MM.1S (cell line): ENCODE data around the gene THRAP3.

ENCODE experiments used
- DNase-seq: peaks from one replicate; pipeline ENCODE4 v3.0.0-alpha.2; 2015
- H2AFZ ChIP-seq: fragments of 300-600 bp; sonication (generic); 2 replicates; pipeline ENCODE4 v1.6.0; 2016; ENCODE audit warnings: antibody characterized with exemption, low read length
- H3F3A ChIP-seq: fragments of 300-600 bp; sonication (generic); 2 replicates; pipeline ENCODE4 v1.6.1; 2016; ENCODE audit warnings: mild to moderate bottlenecking, antibody characterized with exemption, low read length, moderate library complexity, mixed read lengths; ENCODE audit not compliant: insufficient read depth
- H3K27ac ChIP-seq: fragments of 300-600 bp; sonication (generic); 2 replicates; pipeline ENCODE4 v1.5.1; 2016; ENCODE audit warnings: mild to moderate bottlenecking, low read length
- H3K27me3 ChIP-seq: fragments of 300-600 bp; sonication (generic); replicated peaks from 2 replicates; pipeline ENCODE4 v1.6.0; 2016; ENCODE audit warnings: low read length; ENCODE audit not compliant: insufficient read depth
- H3K36me3 ChIP-seq: fragments of 300-600 bp; sonication (generic); replicated peaks from 2 replicates; pipeline ENCODE4 v1.6.1; 2016; ENCODE audit warnings: mild to moderate bottlenecking, low read length, mixed read lengths; ENCODE audit not compliant: insufficient read depth
- H3K4me1 ChIP-seq: fragments of 300-600 bp; sonication (generic); 2 replicates; pipeline ENCODE4 v1.6.1; 2016; ENCODE audit warnings: low read length, mixed read lengths
- H3K4me2 ChIP-seq: fragments of 300-600 bp; sonication (generic); 2 replicates; pipeline ENCODE4 v1.6.0; 2016; ENCODE audit warnings: low read depth, low read length
- H3K4me3 ChIP-seq: fragments of 300-600 bp; sonication (generic); 2 replicates; pipeline ENCODE4 v1.5.1; 2016; ENCODE audit warnings: low read length, mixed read lengths
- H3K79me2 ChIP-seq: fragments of 300-600 bp; sonication (generic); 2 replicates; pipeline ENCODE4 v1.6.1; 2016; ENCODE audit warnings: mixed run types, low read length, mixed read lengths
- H3K9ac ChIP-seq: fragments of 300-600 bp; sonication (generic); 2 replicates; pipeline ENCODE4 v1.6.1; 2016; ENCODE audit warnings: low read length, mixed read lengths
- H3K9me2 ChIP-seq: fragments of 300-600 bp; sonication (generic); replicated peaks from 2 replicates; pipeline ENCODE4 v1.6.1; 2016; ENCODE audit warnings: mild to moderate bottlenecking, low read length, mixed read lengths; ENCODE audit not compliant: insufficient read depth
- H3K9me3 ChIP-seq: fragments of 300-600 bp; sonication (generic); replicated peaks from 2 replicates; pipeline ENCODE4 v1.6.1; 2016; ENCODE audit warnings: mild to moderate bottlenecking, low read length, mixed read lengths; ENCODE audit not compliant: insufficient read depth
- H4K20me1 ChIP-seq: fragments of 300-600 bp; sonication (generic); 2 replicates; pipeline ENCODE4 v1.6.1; 2016; ENCODE audit warnings: mild to moderate bottlenecking, low read length, moderate library complexity, mixed read lengths; ENCODE audit not compliant: insufficient read depth
- CTCF ChIP-seq: fragments of 300-600 bp; sonication (generic); IDR thresholded peaks from 2 replicates; pipeline ENCODE4 v1.5.1; 2016; ENCODE audit warnings: antibody characterized with exemption, low read length, mixed read lengths
- EZH2 ChIP-seq: fragments of 300-600 bp; sonication (generic); optimal IDR thresholded peaks from 2 replicates; pipeline ENCODE3; 2017; ENCODE audit warnings: low read depth, mild to moderate bottlenecking, antibody characterized with exemption, low read length, mixed read lengths
- EZH2phosphoT487 ChIP-seq: fragments of 300-600 bp; sonication (generic); IDR thresholded peaks from 2 replicates; pipeline ENCODE4 v1.6.1; 2018; ENCODE audit warnings: antibody characterized with exemption, low read length

THRAP3 gene

DNA sequence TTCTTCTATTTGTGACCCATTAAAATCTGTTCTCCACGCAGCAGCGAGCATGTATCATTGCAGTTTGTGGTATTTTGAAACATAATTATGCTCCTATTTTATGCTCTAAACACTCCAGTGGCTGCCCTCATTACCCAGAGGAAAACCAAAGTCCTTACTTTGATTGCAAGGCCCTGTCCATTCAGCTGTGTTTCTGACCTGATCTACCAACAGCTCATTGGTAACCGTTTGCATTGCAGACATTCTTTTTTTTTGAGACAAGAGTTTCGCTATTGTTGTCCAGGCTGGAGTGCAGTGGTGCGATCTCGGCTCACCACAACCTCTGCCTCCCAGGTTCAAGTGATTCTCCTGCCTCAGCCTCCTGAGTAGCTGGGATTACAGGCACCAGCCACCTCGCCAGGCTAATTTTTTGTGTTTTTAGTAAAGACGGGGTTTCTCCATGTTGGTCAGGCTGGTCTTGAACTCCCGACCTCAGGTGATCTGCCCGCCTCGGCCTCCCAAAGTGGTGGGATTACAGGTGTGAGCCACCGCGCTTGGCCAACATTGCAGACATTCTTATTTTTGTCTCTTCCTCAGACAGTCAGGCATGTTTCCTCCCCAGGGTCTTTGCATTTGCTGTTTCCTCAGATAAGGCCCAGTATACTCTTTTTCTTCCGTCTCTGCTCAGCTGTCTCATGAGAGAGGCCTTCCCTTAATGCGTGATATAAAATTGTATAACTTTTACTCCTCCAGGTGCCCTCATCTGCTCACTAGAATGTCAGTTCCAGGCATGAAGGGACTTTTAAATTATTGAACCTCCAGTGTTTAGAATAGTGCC lies 32.5 kb downstream of the THRAP3 start:
- DNase-seq, result no peak
- no peaks in the 10 kb centered on the region for H3K9me2 ChIP-seq
- H3F3A ChIP-seq, result no peaks in the 10 kb centered on the region
- H3K36me3 ChIP-seq, result peaks cover 10% of the 10 kb centered on the region; the same call in 1 of the 2 replicates
- H3K4me3 ChIP-seq, result no peak overlapping the region
- peaks cover 86% of the 10 kb centered on the region for H3K79me2 ChIP-seq
- peaks cover 26% of the 10 kb centered on the region; the same call in 1 of the 2 replicates for H4K20me1 ChIP-seq
- no peaks in the 10 kb centered on the region for H3K27me3 ChIP-seq
- H3K4me1 ChIP-seq, result no peaks in the 10 kb centered on the region
- H2AFZ ChIP-seq, result no peak overlapping the region
- no peak overlapping the region for H3K4me2 ChIP-seq
- no peak overlapping the region for H3K27ac ChIP-seq
- TF ChIP-seq EZH2phosphoT487 (no peak), CTCF (no peak), EZH2 (no peak)
- H3K9ac ChIP-seq, result no peak overlapping the region
- H3K9me3 ChIP-seq, result no peaks in the 10 kb centered on the region

DNA sequence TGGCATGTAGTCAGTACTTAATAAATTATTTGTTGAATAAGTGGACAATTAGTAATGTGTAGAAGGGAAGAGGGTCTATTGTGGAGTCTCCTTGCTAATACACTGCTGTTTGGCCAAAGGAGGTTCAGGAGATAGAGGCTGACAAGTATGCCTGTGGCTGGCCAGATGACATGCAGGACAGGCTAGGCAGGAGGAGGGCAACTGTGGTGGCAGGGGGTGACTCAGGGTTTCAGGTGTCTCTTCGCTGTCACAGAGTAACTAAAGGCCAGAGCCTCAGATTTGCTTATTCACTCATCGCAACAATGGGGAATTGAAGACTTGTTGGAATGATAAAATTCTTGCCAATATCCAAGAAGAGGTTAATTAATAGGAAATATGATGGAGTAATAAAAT lies 33.1 kb downstream of the THRAP3 start:
- Histone ChIP-seq H3K9me2 (no peaks in the 10 kb centered on the region), H3K9ac (no peak overlapping the region), H3K79me2 (peaks cover 86% of the 10 kb centered on the region), H2AFZ (no peak overlapping the region), H4K20me1 (peaks cover 22% of the 10 kb centered on the region; the same call in 1 of the 2 replicates), H3K4me3 (no peak overlapping the region), H3K36me3 (peaks cover 10% of the 10 kb centered on the region; the same call in 1 of the 2 replicates), H3K9me3 (no peaks in the 10 kb centered on the region), H3K27me3 (no peaks in the 10 kb centered on the region), H3K27ac (no peak overlapping the region), H3K4me2 (no peak overlapping the region), H3F3A (no peaks in the 10 kb centered on the region), H3K4me1 (no peaks in the 10 kb centered on the region)
- DNase-seq, result no peak
- TF ChIP-seq EZH2 (no peak), CTCF (no peak), EZH2phosphoT487 (no peak)

- H3F3A ChIP-seq, result no peaks in the 10 kb centered on the region; the same call in 1 of the 2 replicates
- no peak overlapping the region for H3K27ac ChIP-seq
Measured at GRCh38 chr1:36258960-36259344, 34.7 kb downstream of the THRAP3 start.

More at GRCh38 chr1:36258960-36259344, 34.7 kb downstream of the THRAP3 start:
- no peak for DNase-seq
- no peaks in the 10 kb centered on the region for H3K27me3 ChIP-seq
- H3K4me3 ChIP-seq, result no peak overlapping the region
- peaks cover 16% of the 10 kb centered on the region; the same call in 1 of the 2 replicates for H4K20me1 ChIP-seq
- H3K36me3 ChIP-seq, result peaks cover 14% of the 10 kb centered on the region
- no peaks in the 10 kb centered on the region for H3K9me3 ChIP-seq
- peaks cover 83% of the 10 kb centered on the region for H3K79me2 ChIP-seq
- H3K4me2 ChIP-seq, result no peak overlapping the region
- H3K9me2 ChIP-seq, result no peaks in the 10 kb centered on the region
- no peak overlapping the region for H3K9ac ChIP-seq
- no peaks in the 10 kb centered on the region for H3K4me1 ChIP-seq
- no peak overlapping the region for H2AFZ ChIP-seq
- TF ChIP-seq EZH2 (no peak), EZH2phosphoT487 (no peak), CTCF (no peak)
